ENCODE measurements around the gene ULK1.

DNA sequence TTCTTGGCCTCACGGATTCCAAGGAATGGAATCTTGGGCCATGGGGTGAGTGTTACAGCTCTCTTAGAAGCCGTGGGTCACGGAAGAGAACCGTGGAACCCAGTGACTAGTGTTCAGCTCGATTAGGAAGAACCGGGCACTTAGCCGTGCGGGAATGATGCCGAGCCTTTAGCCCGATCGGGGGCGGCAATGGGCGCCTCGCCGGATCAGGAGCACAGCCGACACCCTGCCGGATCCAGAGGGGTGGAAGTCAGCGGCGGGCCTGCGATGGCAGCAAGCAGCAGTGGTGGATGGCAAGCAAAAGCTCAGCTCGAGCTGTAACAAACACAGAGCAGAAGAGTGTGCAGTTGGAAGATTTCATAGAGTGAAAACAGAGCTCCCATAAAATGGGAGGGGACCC, 21.1 kb upstream of the ULK1 start:
- TF ChIP-seq POLR2AphosphoS5 (IDR thresholded peaks at IDR 0.05; ENCODE audit: low read depth) (no peak), EZH2phosphoT487 (IDR thresholded peaks at IDR 0.05; ENCODE audit: unreplicated experiment) (no peak), EZH2 (IDR thresholded peaks at IDR 0.05; ENCODE audit: low read depth, unreplicated experiment) (no peak), CTCF (conservative IDR thresholded peaks at IDR 0.05; ENCODE audit: low read depth in 2 of 2) (no peak), CREB1 (CRISPR knock-in tag; IDR thresholded peaks at IDR 0.05; ENCODE audit: low read depth) (no peak), JUNB (IDR thresholded peaks at IDR 0.05; ENCODE audit: unreplicated experiment) (no peak), ZNF331 (CRISPR knock-in tag; IDR thresholded peaks at IDR 0.05; ENCODE audit: low read depth) (no peak), ZNF114 (CRISPR knock-in tag; IDR thresholded peaks at IDR 0.05) (no peak), ZNF462 (CRISPR knock-in tag; IDR thresholded peaks at IDR 0.05) (no peak), STAT1 (IDR thresholded peaks at IDR 0.05; ENCODE audit: unreplicated experiment) (no peak), NANOG (IDR thresholded peaks at IDR 0.05; ENCODE audit: borderline replicate concordance) (no peak)
- TF ChIP-seq, protein P1, sequence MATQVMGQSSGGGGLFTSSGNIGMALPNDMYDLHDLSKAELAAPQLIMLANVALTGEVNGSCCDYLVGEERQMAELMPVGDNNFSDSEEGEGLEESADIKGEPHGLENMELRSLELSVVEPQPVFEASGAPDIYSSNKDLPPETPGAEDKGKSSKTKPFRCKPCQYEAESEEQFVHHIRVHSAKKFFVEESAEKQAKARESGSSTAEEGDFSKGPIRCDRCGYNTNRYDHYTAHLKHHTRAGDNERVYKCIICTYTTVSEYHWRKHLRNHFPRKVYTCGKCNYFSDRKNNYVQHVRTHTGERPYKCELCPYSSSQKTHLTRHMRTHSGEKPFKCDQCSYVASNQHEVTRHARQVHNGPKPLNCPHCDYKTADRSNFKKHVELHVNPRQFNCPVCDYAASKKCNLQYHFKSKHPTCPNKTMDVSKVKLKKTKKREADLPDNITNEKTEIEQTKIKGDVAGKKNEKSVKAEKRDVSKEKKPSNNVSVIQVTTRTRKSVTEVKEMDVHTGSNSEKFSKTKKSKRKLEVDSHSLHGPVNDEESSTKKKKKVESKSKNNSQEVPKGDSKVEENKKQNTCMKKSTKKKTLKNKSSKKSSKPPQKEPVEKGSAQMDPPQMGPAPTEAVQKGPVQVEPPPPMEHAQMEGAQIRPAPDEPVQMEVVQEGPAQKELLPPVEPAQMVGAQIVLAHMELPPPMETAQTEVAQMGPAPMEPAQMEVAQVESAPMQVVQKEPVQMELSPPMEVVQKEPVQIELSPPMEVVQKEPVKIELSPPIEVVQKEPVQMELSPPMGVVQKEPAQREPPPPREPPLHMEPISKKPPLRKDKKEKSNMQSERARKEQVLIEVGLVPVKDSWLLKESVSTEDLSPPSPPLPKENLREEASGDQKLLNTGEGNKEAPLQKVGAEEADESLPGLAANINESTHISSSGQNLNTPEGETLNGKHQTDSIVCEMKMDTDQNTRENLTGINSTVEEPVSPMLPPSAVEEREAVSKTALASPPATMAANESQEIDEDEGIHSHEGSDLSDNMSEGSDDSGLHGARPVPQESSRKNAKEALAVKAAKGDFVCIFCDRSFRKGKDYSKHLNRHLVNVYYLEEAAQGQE (IDR thresholded peaks at IDR 0.05; ENCODE audit: unreplicated experiment) = no peak
- TF ChIP-seq, protein P2, sequence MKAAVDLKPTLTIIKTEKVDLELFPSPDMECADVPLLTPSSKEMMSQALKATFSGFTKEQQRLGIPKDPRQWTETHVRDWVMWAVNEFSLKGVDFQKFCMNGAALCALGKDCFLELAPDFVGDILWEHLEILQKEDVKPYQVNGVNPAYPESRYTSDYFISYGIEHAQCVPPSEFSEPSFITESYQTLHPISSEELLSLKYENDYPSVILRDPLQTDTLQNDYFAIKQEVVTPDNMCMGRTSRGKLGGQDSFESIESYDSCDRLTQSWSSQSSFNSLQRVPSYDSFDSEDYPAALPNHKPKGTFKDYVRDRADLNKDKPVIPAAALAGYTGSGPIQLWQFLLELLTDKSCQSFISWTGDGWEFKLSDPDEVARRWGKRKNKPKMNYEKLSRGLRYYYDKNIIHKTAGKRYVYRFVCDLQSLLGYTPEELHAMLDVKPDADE (IDR thresholded peaks at IDR 0.05) = no peak
